HFFc6 (cell line): Measurements from ENCODE around the gene CCDC85A. TPM values are rescaled to one million over a fixed set of nuclear protein-coding genes. Genes with fewer than 3 reads are reported as not detected.

ENCODE experiments used
- DNase-seq: peaks from one replicate; pipeline ENCODE4 v3.0.0-alpha.2; 2018
- H3K27ac Mint-ChIP-seq: 2 replicates; pipeline ENCODE4 v1.8.0; 2020; ENCODE audit warnings: mild to moderate bottlenecking, mixed read lengths
- H3K27me3 Mint-ChIP-seq: 2 replicates; pipeline ENCODE4 v1.8.0; 2021; ENCODE audit warnings: mild to moderate bottlenecking, moderate library complexity, mixed read lengths; ENCODE audit not compliant: insufficient read depth
- H3K36me3 Mint-ChIP-seq: 2 replicates; pipeline ENCODE4 v1.8.0; 2021; ENCODE audit warnings: low read depth, mixed read lengths
- H3K4me1 Mint-ChIP-seq: 2 replicates; pipeline ENCODE4 v1.8.0; 2020; ENCODE audit warnings: low read depth, mixed read lengths
- H3K4me3 Mint-ChIP-seq: 2 replicates; pipeline ENCODE4 v1.8.0; 2020; ENCODE audit warnings: mild to moderate bottlenecking, moderate library complexity, mixed read lengths
- H3K9me3 Mint-ChIP-seq: 2 replicates; pipeline ENCODE4 v1.8.0; 2020; ENCODE audit warnings: mild to moderate bottlenecking, mixed read lengths
- CTCF ChIP-seq: fragments of 200-600 bp; sonication (generic); IDR thresholded peaks from 2 replicates; pipeline ENCODE4 v1.5.0; 2021; ENCODE audit warnings: antibody characterized with exemption, mild to moderate bottlenecking
- total RNA-seq, 6 experiments: library from RNA; stranded (reverse); fragmentation: NEBNext Ultra II Directional; extraction: Animal tissue kit (Norgen Biotek cat#: 25700); gene quantifications; 2 replicates in 1 of 6; 3 replicates in 5 of 6; pipeline ENCODE4 v1.2.3, GENCODE V29; 2021

Gene CCDC85A
- total RNA-seq, 6 experiments from 2014 or later: 25.5 to 39.3 (median 36.9) TPM

- no peak for TF ChIP-seq CTCF
- no peak overlapping the region; the same call in 1 of the 2 replicates for H3K27ac Mint-ChIP-seq
- no peaks in the 10 kb centered on the region for H3K9me3 Mint-ChIP-seq
- peaks cover 2% of the 10 kb centered on the region for H3K36me3 Mint-ChIP-seq
- no peaks in the 10 kb centered on the region for H3K27me3 Mint-ChIP-seq
- DNase-seq: no peak
- no peak overlapping the region for H3K4me3 Mint-ChIP-seq
- H3K4me1 Mint-ChIP-seq: peaks cover 77% of the 10 kb centered on the region
These were observed 101.4 kb downstream of the CCDC85A start for GRCh38 chr2:56285224-56285623.

GRCh38 chr2:56286936-56287335 lies 103.1 kb downstream of the CCDC85A start:
- peak overlapping the region; percentile 60 for H3K4me3 Mint-ChIP-seq
- peaks cover 83% of the 10 kb centered on the region for H3K4me1 Mint-ChIP-seq
- H3K9me3 Mint-ChIP-seq: no peaks in the 10 kb centered on the region
- DNase-seq: no peak
- H3K36me3 Mint-ChIP-seq: peaks cover 8% of the 10 kb centered on the region
- H3K27me3 Mint-ChIP-seq: no peaks in the 10 kb centered on the region
- TF ChIP-seq CTCF: no peak
- H3K27ac Mint-ChIP-seq: peak overlapping the region; percentile 91

- Mint-ChIP-seq H3K9me3 (no peaks in the 10 kb centered on the region), H3K27ac (peak overlapping the region; percentile 91), H3K27me3 (no peaks in the 10 kb centered on the region), H3K4me3 (peak overlapping the region; percentile 60), H3K36me3 (peaks cover 9% of the 10 kb centered on the region), H3K4me1 (peaks cover 86% of the 10 kb centered on the region)
- TF ChIP-seq CTCF: no peak
- no peak for DNase-seq
These were observed 103.7 kb downstream of the CCDC85A start for GRCh38 chr2:56287508-56287907.

- H3K4me3 Mint-ChIP-seq: peak overlapping the region; percentile 60
- DNase-seq: peak; percentile 77
- H3K27ac Mint-ChIP-seq: peak overlapping the region; percentile 91
- H3K27me3 Mint-ChIP-seq: no peaks in the 10 kb centered on the region
- peaks cover 14% of the 10 kb centered on the region for H3K36me3 Mint-ChIP-seq
- no peaks in the 10 kb centered on the region for H3K9me3 Mint-ChIP-seq
- peaks cover 89% of the 10 kb centered on the region for H3K4me1 Mint-ChIP-seq
- no peak for TF ChIP-seq CTCF
These were observed 104.2 kb downstream of the CCDC85A start for GRCh38 chr2:56287974-56288373.

GRCh38 chr2:56288838-56289580 lies 105.2 kb downstream of the CCDC85A start:
- Mint-ChIP-seq H3K9me3 (no peaks in the 10 kb centered on the region; the same call in 1 of the 2 replicates), H3K27me3 (no peaks in the 10 kb centered on the region), H3K36me3 (peaks cover 24% of the 10 kb centered on the region), H3K4me3 (peak overlapping the region; percentile 60), H3K27ac (peak overlapping the region; percentile 91), H3K4me1 (peaks cover 89% of the 10 kb centered on the region)
- DNase-seq: no peak
- TF ChIP-seq CTCF: peak; percentile 69
